Anterior cingulate cortex (tissue), 58 donors: ENCODE measurements around the gene CELSR1.

Source experiments
- DNase-seq, 58 donors: peaks; one replicate each; lab custom pipeline; 2025; lab: John Stamatoyannopoulos, UW

CELSR1 gene

GRCh38 chr22:46557736-46558480 lies 20.5 kb upstream of the CELSR1 start:
- no peak for DNase-seq

GRCh38 chr22:46556775-46557174 lies 19.4 kb upstream of the CELSR1 start:
- DNase-seq: no peak

DNA sequence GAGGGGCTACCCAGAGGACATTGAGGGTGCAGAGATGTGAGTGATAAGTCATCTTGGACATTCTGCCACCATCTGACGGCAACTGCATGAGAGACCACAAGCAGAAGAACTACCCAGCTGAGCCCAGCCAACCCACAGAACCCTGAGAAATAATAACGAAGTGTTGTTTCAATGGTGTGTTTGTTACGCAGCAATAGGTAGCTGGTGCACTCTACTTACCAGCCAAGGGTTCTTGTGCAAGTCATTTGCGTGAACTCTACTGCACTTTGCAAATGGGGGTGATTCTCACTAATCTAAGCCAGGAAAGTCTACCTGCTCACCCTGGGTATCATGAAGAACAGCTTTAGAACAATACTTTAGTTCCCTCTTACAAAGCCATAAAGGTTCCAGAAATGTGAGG lies 15.8 kb upstream of the CELSR1 start:
- no peak for DNase-seq

- DNase-seq: no peak
These were observed 14.6 kb upstream of the CELSR1 start for GRCh38 chr22:46551996-46552395.

- no peak for DNase-seq
These were observed 13.9 kb upstream of the CELSR1 start for GRCh38 chr22:46551321-46551720.

DNA sequence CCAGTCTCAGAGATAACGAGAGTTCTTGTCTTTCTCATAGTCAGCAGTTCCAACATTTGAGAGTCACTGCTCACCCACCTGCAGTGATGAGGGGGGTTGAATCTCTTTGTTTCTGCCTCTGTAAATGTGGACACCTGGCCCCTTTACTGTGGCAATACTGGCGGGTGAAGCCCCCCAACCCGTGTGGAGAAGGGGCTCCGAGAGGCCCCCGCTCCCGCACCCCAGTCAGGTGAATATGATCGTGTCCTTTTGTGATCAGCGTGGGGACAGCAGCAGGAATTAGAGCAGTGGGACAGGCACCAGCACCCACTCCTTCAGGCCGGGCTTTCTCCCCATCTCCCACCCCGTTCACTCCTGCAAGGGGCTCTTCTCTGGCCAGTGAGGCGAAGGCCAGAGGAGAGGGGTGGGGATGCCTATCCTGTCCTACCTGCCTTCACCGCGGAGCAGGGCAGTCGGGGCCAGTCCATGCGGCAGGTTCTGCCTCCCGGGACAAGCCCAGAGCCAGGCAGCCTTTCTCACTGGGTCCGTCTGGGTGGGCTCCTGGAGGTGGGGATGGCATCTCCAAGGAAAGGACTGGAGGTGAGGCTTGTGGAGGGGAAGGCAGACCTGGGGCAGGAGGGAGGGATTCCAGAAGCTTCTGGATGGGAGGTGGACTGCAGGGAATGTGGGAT lies 12.7 kb upstream of the CELSR1 start:
- no peak for DNase-seq

DNA sequence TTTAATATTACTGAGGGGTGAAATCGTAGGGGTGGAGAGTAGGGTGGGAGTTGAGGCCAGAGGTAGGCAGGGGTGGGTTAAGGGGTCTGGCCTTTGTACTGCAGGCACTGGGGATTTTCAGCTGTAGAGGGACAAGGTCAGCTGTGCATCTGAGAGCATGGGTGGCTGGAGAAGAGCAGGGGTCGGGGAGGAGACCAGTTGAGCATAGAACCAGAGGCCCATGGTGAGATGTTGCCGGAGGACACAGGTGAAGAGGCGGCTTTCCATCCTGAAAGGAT lies 12.1 kb upstream of the CELSR1 start:
- DNase-seq: no peak

- DNase-seq: peak in 3 of 58 donors; percentile 7 to 40 (median 9)
These were observed 10.4 kb upstream of the CELSR1 start for GRCh38 chr22:46547883-46548244.

DNA sequence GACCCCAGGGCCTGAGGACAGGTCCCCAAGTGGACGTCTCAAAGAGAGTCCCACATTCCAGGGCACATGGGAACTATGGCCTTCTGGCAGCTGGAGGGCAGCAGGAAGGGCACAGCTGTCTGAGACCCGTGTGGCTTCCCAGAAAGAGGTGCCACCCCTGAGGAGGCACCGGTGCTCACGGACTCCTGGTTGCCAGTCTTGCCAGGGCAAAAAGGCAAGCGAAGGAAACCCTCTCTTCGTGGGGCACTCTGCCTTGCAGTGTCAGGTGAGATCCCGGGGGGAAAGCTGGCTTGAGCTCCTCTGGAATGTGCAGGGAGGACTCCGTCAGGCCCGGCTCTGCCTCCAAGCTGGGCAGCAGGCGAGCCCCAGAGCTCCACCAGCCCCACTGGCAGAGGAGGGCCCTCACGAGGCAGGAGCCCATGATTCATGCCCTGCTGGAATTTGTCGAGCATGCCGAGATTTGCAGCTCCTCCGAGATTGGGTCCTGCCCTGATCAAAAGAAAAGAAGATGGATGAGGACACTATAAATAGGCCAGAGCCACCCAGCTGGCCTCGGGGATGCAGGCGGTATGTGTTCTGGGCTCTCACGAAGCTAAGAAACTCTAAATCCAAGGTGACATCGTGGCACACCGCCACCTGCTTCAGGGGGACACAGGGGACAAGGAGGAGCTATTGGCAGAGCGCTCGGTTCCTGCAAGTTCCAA lies 9.9 kb upstream of the CELSR1 start:
- peak in 1 of 58 donors; percentile 7 for DNase-seq

DNA sequence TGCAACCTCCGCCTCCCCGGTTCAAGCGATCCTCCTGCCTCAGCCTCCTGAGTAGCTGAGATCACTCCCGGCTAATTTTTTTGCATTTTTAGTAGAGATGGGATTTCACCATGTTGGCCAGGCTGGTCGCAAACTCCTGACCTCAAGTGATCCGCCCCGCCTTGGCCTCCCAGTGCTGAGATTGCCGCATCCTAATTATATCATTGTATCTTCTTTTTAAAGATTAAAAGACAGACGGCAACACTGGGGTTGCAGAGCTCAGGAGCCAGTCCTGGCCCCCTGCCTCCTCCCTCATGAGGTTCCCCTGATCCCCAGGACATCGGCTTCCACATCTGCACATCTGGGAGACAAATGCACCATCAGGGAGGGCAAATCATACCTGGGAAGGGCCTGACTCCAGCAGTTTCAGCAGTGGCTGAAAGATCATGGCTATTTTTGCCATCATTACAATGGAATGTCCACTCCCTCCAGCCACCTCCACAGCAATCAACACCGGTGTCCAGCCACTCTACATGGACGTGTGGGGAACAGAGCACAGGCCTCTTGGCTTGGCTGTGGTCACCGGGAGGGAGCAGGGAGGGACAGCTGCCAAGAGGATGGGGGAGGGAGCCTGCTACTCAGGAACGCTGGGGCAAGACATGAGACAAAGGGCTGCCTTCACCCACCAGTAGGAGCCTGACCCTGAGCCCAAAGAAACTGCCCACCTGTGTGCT lies 9.2 kb upstream of the CELSR1 start:
- peak in 4 of 58 donors; percentile 13 to 18 (median 14) for DNase-seq

DNA sequence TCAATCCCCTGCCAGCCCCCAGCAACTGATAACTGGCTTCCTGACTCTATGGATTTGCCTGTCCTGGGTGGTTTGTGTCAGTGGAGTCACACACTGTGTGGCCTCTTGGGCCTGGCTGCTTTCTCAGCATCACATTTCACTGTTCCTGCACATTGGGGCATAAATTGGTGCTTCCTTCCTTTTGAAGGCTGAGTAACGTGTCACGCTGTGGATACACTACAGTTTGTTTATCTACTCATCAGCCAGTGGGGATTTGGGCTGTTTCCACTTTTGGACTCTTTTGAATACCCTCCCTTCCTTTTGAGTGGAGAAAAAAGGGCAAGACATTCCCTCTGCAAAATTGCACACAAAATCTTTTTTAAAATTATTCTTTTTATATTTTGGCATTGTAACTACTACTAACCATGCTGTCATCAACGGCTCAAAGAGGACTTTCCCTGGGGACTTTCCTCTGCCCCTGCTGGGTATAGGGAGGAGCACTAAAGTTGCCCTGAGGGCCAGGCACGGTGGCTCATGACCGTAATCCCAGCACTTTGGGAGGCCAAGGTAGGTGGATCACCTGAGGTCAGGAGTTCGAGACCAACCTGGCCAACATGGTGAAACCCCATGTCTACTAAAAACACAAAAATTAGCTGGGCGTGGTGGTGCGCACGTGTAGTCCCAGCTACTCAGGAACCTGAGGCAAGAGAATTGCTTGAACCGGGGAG lies 7.8 kb upstream of the CELSR1 start:
- no peak for DNase-seq

GRCh38 chr22:46542011-46542985 lies 4.9 kb upstream of the CELSR1 start:
- DNase-seq: peak in 54 of 58 donors; percentile 17 to 77 (median 44)

GRCh38 chr22:46541536-46541935 lies 4.1 kb upstream of the CELSR1 start:
- no peak for DNase-seq

GRCh38 chr22:46540874-46541273 lies 3.5 kb upstream of the CELSR1 start:
- no peak for DNase-seq

GRCh38 chr22:46539169-46539568 lies 1.7 kb upstream of the CELSR1 start:
- DNase-seq: no peak

- DNase-seq: peak in 5 of 58 donors; percentile 9 to 36 (median 17)
These were observed 1.4 kb upstream of the CELSR1 start for GRCh38 chr22:46538814-46539160.

DNA sequence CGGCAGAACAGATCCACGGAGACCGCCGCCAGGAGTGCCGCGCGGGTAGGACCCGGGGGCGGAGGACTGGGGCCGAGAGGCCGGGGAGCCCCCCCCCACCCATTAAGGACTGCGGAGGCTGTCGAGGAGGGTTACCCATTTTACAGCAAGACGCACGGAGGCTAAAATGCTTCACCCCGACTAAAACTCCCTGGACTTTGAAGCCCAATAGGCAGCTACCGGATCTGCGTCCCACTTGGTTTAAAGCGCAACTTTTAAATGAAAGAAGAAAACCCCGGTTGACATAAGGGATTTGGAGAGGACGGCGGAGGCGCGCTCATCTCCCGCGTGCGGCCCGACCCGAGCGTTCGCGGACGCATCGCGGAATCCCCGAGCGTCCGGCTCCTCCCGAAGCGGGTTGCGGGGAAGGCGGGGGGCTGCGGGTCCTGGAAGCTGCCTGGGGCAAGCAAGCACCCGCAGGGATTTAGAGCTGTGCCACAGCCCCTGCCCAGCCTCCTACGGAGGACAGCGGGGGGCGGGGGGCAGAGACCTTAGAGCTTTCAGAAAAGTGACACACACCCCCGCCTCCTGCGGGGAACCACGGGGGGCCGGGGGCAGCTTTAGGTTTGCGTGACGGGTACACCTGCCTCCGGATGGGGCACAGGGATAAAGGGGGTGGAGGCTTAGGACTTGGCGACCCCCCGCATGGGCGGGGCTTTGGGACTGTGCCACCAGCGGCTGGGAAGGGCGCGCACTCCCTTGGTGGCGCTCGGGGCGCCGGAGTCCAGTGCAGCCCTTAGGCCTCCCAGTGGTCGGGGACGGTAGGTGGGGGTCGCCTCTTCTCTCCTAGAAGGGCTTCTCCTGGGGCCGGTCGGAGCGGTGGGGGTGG lies 760 bp upstream of the CELSR1 start:
- no peak for DNase-seq

GRCh38 chr22:46536537-46537224 lies 739 bp downstream of the CELSR1 start:
- no peak for DNase-seq
